Suppressor macrophage (primary cell): ENCODE results near the gene DUT.
"Not testable (repeated sequence)": the region's sequence is repeated elsewhere in the genome, so short reads cannot be mapped to it uniquely, and the experiment has no call there.

Experiments used
- DNase-seq, 4 experiments: peaks; one replicate each; pipeline ENCODE4 v3.0.0-alpha.2; 2020 to 2022
- total RNA-seq, 17 experiments: gene quantifications; one replicate each; lab custom pipeline; 2026; ENCODE audit warnings: mixed read lengths in 6 of 17, inconsistent platforms in 3 of 17; lab: John Stamatoyannopoulos, UW

DUT gene
- 15.7 to 61.0 (median 34.8) reads per million in 17 experiments for total RNA-seq

DNA sequence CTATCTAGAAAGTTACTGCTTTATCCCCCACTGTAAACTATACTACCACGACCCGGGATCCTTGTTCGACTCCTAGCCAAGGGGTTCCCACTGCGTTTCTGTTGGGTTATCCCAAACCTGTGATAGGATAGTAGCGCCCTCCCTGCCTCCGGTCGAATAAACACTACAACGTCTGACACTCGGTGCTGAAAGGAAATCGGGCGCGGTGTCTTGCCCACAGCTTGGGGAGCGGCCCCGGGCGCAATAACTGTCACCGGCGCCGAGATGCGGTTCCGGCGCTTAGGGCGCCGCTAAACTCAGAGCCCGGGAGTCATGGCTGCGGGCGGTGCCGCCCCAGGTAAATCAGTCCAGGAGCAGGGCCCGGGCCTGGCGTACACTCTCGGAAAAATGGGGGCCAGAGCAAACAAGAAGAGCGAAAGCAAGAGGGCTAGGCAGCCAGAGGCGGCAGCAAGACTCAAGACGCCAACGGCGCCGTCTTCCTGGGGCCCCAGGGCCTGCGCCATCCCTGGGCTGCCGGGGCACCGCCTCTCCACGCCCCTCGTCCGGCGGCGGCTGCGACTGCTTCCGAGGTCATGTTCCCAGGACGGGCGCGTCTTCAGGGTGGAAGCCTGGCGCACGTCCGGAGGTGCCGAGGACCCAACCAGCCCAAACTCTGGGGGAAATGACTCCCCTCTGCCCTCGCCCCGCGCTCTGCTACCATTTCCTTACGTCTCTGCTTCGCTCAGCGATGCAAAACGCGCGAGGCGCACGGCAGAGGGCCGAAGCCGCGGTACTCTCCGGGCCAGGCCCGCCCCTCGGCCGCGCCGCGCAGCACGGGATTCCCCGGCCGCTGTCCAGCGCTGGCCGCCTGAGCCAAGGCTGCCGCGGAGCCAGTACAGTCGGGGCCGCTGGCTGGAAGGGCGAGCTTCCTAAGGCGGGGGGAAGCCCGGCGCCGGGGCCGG lies at the start of gene DUT:
Gene DUT (plus strand): TSS at position 575 of the 941 bp plus-strand sequence. CDS start 87 bp downstream, at position 662.
- DNase-seq: peak; percentile 81 to 93 (median 90)

- DNase-seq: no peak
Observed at GRCh38 chr15:48281674-48282073, 49.6 kb upstream of the DUT start.

DNA sequence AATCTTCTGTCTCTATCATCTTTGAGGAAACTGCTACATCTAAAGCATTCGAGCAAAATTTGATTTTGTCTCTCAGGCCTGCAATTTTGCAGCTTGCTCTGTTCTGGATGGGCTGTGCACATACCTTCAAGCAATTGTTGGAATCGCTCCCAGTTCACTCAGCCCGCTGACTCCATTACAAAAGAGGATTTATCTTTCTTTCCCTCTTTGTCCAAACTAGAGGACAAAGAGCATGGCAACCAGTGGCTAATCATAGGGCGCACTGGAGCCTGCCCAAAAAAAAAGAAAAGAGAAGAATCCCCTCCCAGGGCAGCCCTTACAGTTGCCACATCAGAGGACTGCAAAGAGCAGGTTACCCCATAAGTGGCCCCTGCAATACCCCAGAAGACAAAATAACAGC lies 49.0 kb upstream of the DUT start:
- DNase-seq: no peak

DNA sequence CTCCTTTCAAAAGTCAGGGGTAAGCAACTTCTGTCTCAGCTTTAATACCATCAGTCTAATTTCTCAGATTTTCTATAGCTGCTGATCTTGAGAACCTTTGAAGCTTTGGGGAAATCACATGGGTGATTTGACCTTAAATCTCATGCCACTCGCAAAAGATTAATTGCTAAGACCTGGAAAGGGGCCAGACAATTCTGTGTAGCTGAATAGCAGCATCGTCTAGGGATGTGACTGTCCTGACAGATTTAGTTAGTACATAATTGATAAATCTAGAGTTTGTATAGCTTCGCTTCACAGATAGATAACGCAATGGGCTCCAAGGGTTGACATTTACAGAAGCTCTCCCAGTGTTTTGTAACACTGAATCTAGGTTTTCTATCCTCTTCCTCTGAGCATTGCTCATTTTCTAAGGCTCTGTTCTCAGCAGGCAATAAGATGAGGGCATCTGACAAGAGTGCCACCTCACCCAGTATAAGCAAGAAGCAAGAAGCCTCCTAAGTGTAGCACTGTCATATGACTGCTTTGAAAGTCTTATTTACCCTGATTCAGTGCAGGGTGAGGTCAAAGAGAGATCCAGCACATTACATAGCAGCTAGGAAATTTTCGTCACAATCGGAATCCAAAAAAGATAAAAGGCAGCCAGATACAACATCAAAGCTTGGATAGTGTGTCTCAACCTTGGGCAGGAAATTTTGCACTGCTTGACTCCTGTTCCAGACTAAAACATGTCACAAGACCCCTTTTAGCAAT lies 47.7 kb upstream of the DUT start:
- DNase-seq: no peak

- peak; percentile 81 to 87 (median 83) for DNase-seq
Observed at GRCh38 chr15:48285329-48286214, 45.7 kb upstream of the DUT start.

- DNase-seq: no peak
Observed at GRCh38 chr15:48289628-48290027, 41.6 kb upstream of the DUT start.

GRCh38 chr15:48292458-48292857 lies 38.8 kb upstream of the DUT start:
- no peak for DNase-seq

DNA sequence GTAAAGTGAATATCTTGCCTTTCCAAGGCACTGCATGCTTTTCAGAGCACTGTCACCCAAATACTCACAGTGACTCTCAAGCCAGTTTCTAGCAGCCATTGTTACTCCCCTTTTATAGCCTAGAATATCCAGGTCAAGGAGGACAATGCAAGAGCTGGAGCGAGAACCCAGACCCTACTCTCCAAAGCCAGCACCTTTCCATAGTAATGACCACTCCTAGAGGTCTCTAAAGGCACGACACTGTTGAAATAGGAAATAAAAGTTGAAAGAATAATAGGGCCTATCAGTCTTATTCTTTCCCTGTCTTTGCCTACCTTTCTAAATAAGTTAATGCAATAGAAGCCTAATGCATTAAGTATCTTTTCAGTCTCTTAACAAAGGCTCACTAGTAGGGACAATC lies 33.6 kb upstream of the DUT start:
- DNase-seq: no peak

GRCh38 chr15:48298914-48299313 lies 32.3 kb upstream of the DUT start:
- DNase-seq: no peak

DNA sequence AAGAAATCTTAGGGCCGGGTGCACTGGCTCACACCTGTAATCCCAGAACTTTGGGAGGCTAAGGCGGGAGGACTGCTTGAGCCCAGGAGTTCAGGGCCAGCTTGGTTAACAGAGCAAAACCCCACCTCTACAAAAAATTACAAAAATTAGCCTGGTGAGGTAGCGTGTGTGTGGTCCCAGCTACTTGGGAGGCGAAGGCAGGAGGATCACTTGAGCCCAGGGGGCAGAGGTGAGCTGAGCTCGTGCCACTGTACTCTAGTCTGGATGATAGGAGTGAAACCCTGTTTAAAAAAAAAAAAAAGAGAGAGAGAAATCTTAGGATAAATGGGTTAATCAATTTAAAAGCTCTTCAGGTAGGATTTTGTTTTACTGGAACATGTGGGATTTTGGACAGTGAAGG lies 31.2 kb upstream of the DUT start:
- no peak for DNase-seq

GRCh38 chr15:48304398-48304797 lies 26.8 kb upstream of the DUT start:
- DNase-seq: no peak

DNA sequence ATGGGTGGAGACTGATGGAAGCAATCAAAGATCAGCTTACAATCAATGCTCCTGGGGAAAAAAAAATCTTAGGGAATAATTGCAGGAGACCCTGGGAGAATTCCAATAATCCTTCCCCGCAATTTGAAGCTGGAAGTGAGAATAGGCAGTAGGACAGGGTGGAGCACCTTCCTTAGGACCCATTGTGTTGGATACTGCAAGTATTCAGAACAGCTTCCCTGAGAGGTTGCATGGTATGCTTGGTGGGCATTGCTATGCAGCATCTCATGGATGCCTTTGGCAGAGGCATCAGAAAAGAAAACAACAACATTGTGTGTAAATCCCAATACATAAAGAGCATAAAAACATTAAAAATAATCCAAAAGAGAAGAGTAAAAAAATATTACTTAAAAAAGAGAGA lies 24.6 kb upstream of the DUT start:
- DNase-seq: no peak

GRCh38 chr15:48307586-48307985 lies 23.6 kb upstream of the DUT start:
- DNase-seq: no peak

DNA sequence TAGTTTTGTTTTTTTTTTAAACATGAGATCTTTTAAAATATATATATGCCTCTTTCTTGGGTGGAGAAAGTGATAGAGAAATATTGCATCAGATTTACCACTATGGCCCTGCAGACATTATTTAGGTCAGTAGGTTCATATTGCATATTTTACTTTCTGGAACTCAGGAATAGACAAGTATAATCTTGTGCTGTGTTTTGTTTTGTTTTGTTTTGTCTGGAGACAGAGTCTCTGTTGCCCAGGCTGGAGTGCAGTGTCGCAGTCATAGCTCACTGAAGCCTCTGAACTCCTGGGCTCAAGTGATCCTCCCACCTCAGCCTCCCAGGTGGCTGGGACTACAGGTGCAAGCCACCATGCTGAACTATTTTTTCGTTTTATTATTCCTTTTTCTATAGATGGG lies 21.5 kb upstream of the DUT start:
- DNase-seq: no peak

- DNase-seq: no peak
Observed at GRCh38 chr15:48313216-48313615, 18.0 kb upstream of the DUT start.

GRCh38 chr15:48315041-48315440 lies 16.2 kb upstream of the DUT start:
- DNase-seq: no peak

DNA sequence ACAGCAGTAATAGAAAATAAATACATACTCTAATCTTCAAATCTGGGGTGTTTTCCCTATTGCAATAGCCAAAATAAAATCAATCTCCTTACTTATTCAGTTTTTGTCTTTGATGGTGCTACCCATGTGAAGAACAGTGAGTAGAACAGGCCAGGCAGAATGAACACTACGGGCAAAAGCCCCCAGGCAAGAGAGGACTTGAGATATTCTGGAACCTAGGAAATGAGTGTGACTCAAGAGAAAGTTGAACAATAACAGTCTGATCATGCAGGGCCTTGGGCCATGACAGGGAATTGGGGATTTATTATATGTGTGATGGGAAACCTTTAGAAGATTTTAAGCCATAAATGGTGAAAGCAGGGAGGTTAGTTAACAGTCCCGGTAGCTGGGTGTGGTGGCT lies 14.0 kb upstream of the DUT start:
- DNase-seq: no peak

GRCh38 chr15:48318131-48318530 lies 13.1 kb upstream of the DUT start:
- DNase-seq: no peak

- no peak for DNase-seq
Observed at GRCh38 chr15:48323294-48323693, 7.9 kb upstream of the DUT start.

GRCh38 chr15:48324949-48325348 lies 6.3 kb upstream of the DUT start:
- no peak for DNase-seq

DNA sequence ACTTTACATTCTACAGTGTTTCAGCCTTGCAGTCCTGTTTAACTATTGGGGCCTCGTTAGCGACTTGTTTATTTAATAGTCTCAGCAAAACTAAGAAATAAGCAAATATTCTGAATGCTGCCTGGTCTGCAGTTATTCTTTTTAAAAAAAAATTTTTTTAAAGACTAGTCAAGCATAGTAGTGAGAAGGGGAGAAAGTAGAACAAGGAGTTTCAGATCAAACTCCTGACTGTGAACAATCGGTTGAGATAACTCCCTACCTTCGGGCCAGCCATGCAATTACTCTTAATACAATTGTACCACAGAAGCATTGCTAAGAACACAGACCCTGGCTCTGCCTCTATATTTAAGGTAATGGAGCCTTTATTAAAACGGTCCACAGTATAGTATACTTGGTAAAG lies 5.8 kb upstream of the DUT start:
- DNase-seq: no peak

DNA sequence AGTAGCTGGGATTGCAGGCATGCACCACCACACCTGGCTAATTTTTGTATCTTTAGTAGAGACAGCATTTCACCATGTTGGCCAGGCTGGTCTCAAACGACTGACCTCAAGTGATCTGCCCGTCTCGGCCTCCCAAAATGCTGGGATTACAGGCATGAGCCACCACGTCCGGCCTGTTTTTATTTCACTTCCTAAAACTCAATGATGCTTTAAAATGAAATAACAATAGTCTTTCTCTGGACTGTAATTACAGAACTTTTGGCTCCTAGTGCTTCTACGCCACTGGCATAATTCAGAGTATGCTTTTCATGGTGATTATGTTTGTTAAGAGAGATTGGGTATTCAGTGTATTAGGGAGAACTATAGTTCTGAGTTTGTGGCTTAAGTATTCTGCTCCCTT lies 5.0 kb upstream of the DUT start:
- DNase-seq: not testable (repeated sequence)
